ENCODE measurements around the gene SLC39A13.

The SLC39A13 gene

DNA sequence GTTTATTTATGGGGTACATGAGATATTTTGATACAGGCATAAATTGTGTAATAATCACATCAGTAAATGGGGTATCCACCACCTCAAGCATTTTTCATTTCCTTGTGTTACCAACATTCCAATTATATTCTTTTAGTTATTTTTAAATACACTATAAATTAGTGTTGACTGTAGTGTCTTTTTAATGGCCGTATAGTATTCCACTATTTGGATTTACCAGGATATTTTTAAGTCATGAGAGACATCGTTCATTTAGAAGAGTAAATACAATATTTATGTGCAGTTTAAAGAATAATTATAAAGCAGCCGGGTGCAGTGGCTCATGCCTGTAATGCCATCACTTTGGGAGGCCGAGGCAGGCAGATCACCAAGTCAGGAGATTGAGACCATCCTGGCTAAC lies 23.9 kb upstream of the SLC39A13 start:
- no peak for DNase-seq (ENCODE audit: low spot score)

DNA sequence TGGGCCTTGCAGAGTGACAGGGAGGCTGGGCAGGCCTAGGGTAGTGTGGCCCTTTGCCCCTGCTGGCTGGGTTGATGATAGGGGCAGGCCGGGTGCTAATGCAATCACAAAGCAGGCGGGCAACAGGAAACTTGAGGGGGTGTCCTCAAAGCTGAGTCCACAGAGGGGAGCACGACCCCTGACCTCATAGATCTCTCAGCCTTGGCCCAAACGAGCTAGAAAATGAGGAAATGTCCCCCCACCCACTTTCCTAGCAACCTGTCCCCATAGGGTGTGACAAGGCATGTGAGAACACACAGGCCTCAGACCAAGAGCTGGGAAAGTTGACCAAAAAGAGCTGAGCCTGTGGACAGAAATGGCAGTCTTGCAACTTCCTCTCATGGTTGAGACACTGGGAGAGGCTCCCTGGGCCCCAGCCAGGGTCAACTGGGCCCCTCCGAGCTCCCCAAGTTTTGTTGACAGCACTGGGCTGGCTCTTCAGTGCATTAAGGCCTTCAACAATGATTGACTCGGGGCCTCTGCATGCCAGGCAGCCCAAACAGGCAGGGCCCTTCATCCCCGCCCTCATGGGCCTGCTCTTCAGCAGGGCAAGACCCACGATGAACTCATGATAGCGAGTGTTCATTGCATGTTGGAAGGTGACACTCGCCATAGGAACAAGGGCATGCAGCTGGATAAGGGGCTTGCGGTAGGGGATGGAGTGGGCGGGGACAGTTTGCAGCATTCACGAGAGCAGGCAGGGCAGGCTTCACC lies 20.3 kb upstream of the SLC39A13 start:
- DNase-seq (ENCODE audit: low spot score) = no peak

GRCh38 chr11:47388697-47389576 lies 19.5 kb upstream of the SLC39A13 start:
- no peak for DNase-seq (ENCODE audit: low spot score)

GRCh38 chr11:47389577-47390421 lies 18.6 kb upstream of the SLC39A13 start:
- DNase-seq (ENCODE audit: low spot score) = no peak

DNA sequence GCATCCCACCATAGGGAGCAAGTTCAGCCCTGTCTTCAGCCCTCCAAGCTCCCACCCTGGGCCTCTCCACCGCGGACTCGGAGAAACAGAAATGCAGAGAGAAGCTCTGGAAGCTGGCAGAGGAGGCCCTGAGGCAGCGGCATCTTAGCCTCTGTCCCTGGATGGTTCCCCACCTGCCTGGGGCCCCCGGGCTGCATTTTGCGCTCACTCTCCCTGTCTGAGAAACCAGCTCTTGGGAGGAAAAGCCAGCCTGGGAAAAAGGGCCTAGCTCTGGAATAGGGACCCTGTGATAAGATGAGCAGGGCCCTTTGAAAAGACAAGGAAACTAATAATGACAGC lies 18.0 kb upstream of the SLC39A13 start:
- DNase-seq (ENCODE audit: low spot score) = no peak

- no peak for DNase-seq (ENCODE audit: low spot score)
Observed at GRCh38 chr11:47391077-47391583, 17.3 kb upstream of the SLC39A13 start.

DNA sequence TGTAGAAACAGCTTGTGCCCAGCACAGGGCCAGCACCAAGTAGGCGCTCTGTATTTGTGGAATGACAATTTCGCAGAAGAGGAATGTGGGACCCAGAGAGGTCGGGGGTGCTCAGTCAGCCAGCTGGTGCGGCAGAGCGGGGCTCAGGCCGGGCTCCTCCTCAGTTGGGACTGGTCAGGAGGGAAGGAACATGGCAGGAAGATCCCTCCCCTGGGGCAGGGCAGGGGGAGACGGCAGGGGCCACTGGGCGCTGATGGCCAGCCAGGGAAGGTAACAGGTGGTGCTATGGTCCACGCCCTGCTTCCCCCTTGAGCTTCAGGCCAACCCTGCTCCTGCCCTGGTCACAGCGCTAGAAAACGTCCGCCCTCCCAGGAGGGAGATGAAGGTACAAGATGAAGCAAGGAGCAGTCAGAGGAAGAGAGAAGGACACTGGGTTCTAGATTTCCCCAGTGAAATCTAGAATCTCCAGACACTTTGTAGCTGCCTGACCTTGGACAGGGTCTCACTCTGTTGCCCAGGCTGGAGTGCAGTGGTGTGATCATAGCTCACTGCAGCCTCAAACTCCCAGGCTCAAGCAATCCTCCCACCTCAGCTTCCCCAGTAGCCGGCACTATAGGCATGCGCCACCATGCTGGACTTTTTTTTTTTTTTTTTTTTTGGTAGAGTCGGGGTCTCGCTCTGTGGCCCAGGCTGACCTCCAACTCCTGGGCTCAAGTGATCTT lies 16.5 kb upstream of the SLC39A13 start:
- no peak for DNase-seq (ENCODE audit: low spot score)

DNA sequence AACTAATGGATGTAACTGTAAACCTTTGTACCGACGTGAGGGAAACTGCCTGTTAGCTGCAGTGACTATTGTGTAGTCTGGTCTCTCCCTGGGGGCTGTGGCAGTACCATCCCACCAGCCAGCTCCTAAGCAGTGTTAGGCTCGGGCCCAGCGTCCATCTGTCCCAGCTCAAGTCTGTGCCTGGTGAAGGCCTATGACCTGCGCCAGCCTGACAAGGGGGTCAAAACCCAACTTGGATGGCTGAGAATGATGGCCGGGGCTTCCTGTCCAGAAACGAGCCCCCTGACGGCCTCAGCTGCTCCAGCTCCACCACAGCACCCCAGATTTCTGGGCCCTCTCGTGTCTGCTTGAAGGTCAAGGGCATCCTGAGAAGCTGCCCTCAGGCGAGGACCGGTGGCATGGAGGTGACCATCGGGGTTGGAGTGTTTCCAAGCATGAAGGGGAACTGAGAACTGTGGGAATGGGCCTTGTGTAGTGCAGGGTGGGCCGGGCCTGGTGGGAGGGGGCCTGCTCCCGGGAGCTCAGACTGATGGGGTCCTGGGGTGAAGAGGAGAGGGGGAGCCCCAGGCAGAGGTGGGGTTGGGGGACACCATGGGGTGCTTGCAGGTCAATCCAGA lies 15.7 kb upstream of the SLC39A13 start:
- no peak for DNase-seq (ENCODE audit: low spot score)

GRCh38 chr11:47393163-47394049 lies 15.0 kb upstream of the SLC39A13 start:
- DNase-seq (ENCODE audit: low spot score) = no peak

GRCh38 chr11:47394050-47394321 lies 14.4 kb upstream of the SLC39A13 start:
- no peak for DNase-seq (ENCODE audit: low spot score)

DNA sequence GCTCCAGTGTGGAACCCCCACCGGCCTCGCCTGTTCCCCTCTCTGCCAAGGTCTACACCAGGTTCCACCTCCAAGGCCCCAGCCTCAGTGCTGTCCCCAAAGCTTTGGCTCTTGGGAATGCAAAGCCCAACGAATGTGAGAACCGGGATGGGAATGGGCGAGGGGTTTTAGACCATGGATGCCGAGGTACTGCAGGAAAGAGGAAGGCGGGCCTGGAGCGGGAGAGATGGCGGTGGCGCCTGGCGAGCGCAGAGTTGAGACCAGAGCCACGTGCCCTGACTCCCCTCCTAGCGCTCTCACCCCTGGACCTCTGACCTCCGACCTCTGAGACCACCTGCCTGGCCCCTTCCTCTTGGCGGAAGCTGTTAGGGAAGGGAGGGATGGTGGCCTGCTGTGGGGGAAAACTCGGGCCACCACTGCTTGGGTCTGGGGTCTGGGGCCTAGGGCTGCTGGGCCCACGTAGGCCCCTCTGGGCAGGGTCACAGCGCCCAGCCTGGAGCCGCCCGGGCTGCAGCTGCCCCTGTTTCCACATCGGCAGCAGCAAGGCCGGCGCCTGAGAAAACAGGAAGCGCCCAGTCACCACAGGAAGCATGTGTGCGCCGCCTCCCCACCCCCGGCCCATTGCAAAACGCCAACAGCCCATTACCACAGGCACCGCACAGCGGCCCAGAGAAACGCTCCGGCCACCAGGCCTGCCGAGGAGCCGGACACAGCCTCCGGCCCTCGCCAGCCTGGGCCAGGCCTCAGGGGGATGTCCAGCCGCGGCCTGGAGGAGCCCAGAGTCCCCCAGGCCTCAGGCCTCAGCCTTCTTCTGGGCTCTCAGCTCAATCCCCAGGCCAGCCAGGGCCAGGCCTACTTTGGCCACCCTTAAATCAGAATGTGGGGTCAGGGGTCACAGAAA lies 13.8 kb upstream of the SLC39A13 start:
- no peak for DNase-seq (ENCODE audit: low spot score)

- no peak for DNase-seq (ENCODE audit: low spot score)
Observed at GRCh38 chr11:47395223-47396048, 13.0 kb upstream of the SLC39A13 start.

DNA sequence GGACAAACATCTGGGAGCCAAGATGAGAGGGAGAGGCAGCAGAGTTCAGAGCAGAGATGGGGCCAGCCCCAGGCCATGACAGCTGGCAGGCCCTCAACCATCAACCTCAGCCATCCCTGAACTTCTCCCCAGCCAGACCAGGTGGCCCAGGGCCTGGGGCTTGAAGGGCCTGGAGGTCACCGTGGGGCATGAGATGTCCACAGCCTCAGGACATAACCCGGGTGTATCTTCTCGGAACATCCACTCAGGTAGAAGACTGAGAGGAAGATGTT lies 12.4 kb upstream of the SLC39A13 start:
- no peak for DNase-seq (ENCODE audit: low spot score)

GRCh38 chr11:47398011-47398410 lies 10.4 kb upstream of the SLC39A13 start:
- no peak for DNase-seq (ENCODE audit: low spot score)

GRCh38 chr11:47398551-47398950 lies 9.8 kb upstream of the SLC39A13 start:
- no peak for DNase-seq (ENCODE audit: low spot score)

DNA sequence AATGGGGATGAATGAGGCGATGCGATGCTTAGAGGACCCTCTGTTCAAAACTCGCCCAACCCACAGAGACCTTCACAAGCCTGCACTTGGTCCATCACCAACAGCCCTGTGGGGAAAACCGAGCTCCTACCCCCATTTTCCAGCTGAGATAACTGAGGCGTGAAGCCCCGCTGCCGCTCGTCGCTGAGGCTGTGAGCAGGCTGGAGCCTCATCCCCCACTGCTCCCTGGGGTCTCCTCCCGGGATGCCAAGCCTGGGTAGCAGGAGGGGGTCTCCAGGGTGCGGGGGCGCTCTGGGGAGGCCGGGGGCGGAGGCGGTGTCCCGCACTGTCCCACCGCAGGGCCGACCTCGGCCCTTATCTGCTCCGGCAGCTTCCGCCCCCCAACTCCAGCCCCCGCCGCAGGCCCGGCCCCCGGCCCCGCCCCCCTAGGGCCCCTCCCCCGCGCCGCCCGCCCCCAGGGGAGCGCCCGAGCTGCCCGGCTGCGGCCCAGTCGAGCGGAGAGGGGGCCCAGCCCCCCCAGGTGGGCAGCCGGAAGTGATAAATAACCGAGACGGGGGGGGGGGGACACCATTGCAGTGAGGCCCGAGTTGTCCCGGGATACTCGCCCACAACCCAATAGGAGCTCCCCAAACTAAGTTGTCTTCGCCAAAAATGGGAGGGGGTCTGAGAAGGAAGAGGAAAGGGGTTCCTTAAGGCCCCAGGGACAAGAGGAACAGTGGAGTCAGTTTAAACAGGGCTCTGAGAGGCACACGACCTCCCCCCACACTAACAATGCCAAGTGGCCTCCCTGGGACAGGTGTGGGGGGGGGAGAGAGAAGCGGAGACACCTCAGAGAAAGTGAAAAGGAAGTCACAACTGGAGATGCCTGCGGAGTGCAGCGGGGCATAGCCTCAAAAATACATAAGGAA lies 8.3 kb upstream of the SLC39A13 start:
- no peak for DNase-seq (ENCODE audit: low spot score)

DNA sequence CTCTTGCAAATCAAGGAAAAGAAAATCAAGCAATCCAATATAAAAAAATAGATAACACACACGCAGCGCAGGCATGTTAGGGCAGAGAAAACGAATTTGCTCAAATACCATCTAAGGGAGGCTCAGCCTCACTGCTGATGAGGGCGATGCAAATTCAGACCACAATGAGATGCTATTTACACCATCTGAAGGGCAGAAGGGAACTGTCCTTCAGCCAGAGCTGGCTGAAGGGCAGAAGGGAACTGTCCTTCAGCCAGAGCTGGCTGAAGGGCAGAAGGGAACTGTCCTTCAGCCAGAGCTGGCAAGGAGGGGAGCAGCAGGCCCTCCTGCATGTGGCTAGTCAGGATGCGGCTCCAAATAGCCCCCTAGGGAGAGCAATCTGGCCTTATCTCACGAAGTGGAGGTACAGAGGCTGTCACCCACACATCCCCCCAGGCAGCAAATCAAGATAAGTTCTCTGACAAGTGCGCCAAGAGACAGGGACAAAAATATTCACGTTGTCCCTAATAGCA lies 7.6 kb upstream of the SLC39A13 start:
- no peak for DNase-seq (ENCODE audit: low spot score)
